Esophagus muscularis mucosa (tissue), 4 donors: Measurements from ENCODE around the gene MRPL46. TPM values are rescaled to one million over a fixed set of nuclear protein-coding genes. Genes with fewer than 3 reads are reported as not detected.

Experiments
- DNase-seq: peaks from one replicate; pipeline ENCODE4 v3.0.0-alpha.2; 2017; ENCODE audit errors: extremely low spot score
- H3K27ac ChIP-seq, 4 donors: fragments of 200-600 bp; sonication (generic); replicated peaks in 1 of 4; 1 replicate in 3 of 4; 2 replicates in 1 of 4; pipeline ENCODE4 v1.5.1; 2016 to 2019; ENCODE audit warnings: mild to moderate bottlenecking in 1 of 4
- H3K27me3 ChIP-seq, 4 donors: fragments of 200-600 bp; sonication (generic); one replicate each; pipeline versions ENCODE4 v1.5.1 to v1.6.0; 2016 to 2019
- H3K36me3 ChIP-seq, 4 donors: fragments of 200-600 bp; sonication (generic); one replicate each; pipeline ENCODE4 v1.5.1; 2016 to 2019
- H3K4me1 ChIP-seq, 4 donors: fragments of 200-600 bp; sonication (generic); one replicate each; pipeline ENCODE4 v1.5.1; 2016 to 2019
- H3K4me3 ChIP-seq, 4 donors: fragments of 200-600 bp; sonication (generic); 1 replicate in 2 of 4; 2 replicates in 2 of 4; pipeline ENCODE4 v1.5.1; 2016 to 2019; ENCODE audit warnings: mild to moderate bottlenecking in 4 of 4, moderate library complexity in 1 of 4
- H3K9me3 ChIP-seq, 4 donors: fragments of 200-600 bp; sonication (generic); 1 replicate in 3 of 4; 2 replicates in 1 of 4; pipeline ENCODE4 v1.5.1; 2016 to 2019
- EP300 ChIP-seq: sonication (generic); formaldehyde crosslinking; IDR thresholded peaks from one replicate; pipeline ENCODE4 v1.6.1; 2017; ENCODE audit warnings: antibody characterized with exemption
- POLR2A ChIP-seq: fragments of 450-650 bp; IDR thresholded peaks from one replicate; pipeline ENCODE4 v1.6.1; 2017; ENCODE audit warnings: antibody characterized with exemption, moderate library complexity, mild to moderate bottlenecking, low read depth
- POLR2AphosphoS5 ChIP-seq, 2 donors: sonication (generic); formaldehyde crosslinking; IDR thresholded peaks; one replicate each; pipeline ENCODE4 v1.6.1; 2017; ENCODE audit warnings: antibody characterized with exemption in 2 of 2
- WGBS: methylation state at CpG from one replicate; pipeline ENCODE4 v1.1.5; 2018; 5-methylcytosine and 5-hydroxymethylcytosine counted together
- intact Hi-C: fragments of 100-400 bp; cut with DNase I; formaldehyde crosslinking; loops from one replicate; pipeline ENCODE4 v1.15.1; 2023
- total RNA-seq, 4 donors: library from RNA; depleted of rRNA; stranded (reverse); fragments of >200 nt; gene quantifications; one replicate each; pipeline versions ENCODE4 v1.1.0 to v1.2.1, GENCODE V29; 2016
- TF ChIP-seq, protein P1 (sequence below), 3 experiments: fragments of 200-600 bp in 2 of 3; fragments of 450-650 bp in 1 of 3; sonication (generic) in 2 of 3; IDR thresholded peaks; one replicate each; pipeline ENCODE4 v1.5.1; 2017 to 2019; ENCODE audit warnings: antibody characterized with exemption in 3 of 3, mild to moderate bottlenecking in 2 of 3, moderate library complexity in 1 of 3

MRPL46 gene
- total RNA-seq, 4 donors from 2014 or later = 14.5 to 27.8 (median 25.1) TPM

DNA sequence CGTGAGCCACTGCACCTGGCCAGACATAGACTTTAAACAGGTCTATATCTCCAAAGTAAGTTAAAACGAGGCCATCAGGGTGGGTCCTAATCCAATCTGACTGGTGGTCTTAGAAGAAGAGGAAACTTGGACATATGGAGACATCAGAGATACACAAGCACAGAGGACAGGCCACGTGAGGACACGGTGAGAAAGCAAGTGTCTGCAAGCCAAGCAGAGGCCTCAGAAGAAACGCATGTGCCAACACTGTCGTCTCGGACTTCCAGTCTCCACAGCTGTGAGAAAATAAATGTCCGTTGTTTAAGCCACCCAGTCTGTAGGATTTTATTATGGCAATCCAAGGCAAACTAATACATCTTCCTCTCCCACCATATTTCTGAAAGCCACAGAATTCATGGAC is 43.9 kb downstream of the MRPL46 start:
- peak; percentile 90 for DNase-seq
- no peaks in the 10 kb centered on the region for H3K36me3 ChIP-seq
- no peaks in the 10 kb centered on the region for H3K9me3 ChIP-seq
- no peaks in the 10 kb centered on the region for H3K4me1 ChIP-seq
- peaks cover 0 to 21% (median 0%) of the 10 kb centered on the region in 4 donors for H3K27me3 ChIP-seq
- H3K27ac ChIP-seq = no peak overlapping the region
- 94% methylated on average over 8 of the region's 8 CpGs for WGBS
- no peak for TF ChIP-seq EP300
- no peak overlapping the region for H3K4me3 ChIP-seq
- intact Hi-C loops = no loop called here

DNA sequence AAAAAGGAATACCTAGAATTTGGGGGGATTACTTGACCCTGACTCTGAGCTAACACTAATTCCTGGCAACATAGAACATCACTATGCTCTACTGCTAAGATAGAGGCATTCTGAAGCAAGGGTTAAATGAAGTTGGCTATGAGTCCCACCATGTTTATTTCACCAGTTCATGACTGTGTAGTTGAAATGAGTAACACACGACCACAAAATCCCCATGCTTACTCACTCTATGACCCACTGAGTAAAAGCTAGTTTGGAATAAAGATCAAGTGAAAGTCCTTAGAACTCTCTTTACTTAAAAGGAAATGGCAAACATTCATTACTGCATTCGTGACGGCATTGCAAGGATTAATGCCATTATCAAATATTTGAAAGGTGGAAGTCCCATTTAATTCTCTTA is 47.4 kb downstream of the MRPL46 start:
- DNase-seq = no peak
- WGBS = 55% methylated on average over 3 of the region's 3 CpGs
- H3K9me3 ChIP-seq = no peaks in the 10 kb centered on the region
- H3K36me3 ChIP-seq = no peaks in the 10 kb centered on the region
- H3K4me1 ChIP-seq = no peaks in the 10 kb centered on the region
- H3K27ac ChIP-seq = no peak overlapping the region
- TF ChIP-seq EP300 (no peak), POLR2AphosphoS5 (IDR thresholded peaks at IDR 0.05) (no peak), POLR2A (no peak)
- TF ChIP-seq, protein P1, sequence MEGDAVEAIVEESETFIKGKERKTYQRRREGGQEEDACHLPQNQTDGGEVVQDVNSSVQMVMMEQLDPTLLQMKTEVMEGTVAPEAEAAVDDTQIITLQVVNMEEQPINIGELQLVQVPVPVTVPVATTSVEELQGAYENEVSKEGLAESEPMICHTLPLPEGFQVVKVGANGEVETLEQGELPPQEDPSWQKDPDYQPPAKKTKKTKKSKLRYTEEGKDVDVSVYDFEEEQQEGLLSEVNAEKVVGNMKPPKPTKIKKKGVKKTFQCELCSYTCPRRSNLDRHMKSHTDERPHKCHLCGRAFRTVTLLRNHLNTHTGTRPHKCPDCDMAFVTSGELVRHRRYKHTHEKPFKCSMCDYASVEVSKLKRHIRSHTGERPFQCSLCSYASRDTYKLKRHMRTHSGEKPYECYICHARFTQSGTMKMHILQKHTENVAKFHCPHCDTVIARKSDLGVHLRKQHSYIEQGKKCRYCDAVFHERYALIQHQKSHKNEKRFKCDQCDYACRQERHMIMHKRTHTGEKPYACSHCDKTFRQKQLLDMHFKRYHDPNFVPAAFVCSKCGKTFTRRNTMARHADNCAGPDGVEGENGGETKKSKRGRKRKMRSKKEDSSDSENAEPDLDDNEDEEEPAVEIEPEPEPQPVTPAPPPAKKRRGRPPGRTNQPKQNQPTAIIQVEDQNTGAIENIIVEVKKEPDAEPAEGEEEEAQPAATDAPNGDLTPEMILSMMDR (IDR thresholded peaks at IDR 0.05) = no peak
- no peak overlapping the region for H3K4me3 ChIP-seq
- intact Hi-C loops = no loop called here
- peaks cover 0 to 28% (median 0%) of the 10 kb centered on the region in 4 donors for H3K27me3 ChIP-seq

Other genes starting within 250 kb of the MRPL46 start
- 1 to 10 TPM; 1.7 to 6.3 (median 3.0) TPM for gene NTRK3, start 210.6 kb downstream of the MRPL46 start, total RNA-seq
- 10 to 100 TPM; 25.7 to 44.9 (median 34.2) TPM for gene MRPS11, start 320 bp upstream of the MRPL46 start, total RNA-seq
- 1 to 10 TPM; 4.0 to 6.6 (median 5.6) TPM for gene DET1, start 79.3 kb upstream of the MRPL46 start, total RNA-seq
- 10 to 100 TPM; 13.3 to 29.0 (median 23.4) TPM for gene AEN, start 154.0 kb upstream of the MRPL46 start, total RNA-seq
- gene ISG20, start 171.6 kb upstream of the MRPL46 start, total RNA-seq = 10 to 100 TPM in 2 of 4 donors, 1 to 10 TPM in 2; 6.1 to 21.2 (median 9.8) TPM